ENCODE measurements around the gene MAPK8IP3.
A peak's percentile ranks its signal among the peaks of the same experiment; 100 is the strongest.

Gene MAPK8IP3

GRCh38 chr16:1677942-1678499 is 28.0 kb upstream of the MAPK8IP3 start, which contains the start of gene JPT2:
TSS of gene JPT2 (plus strand) at chr16:1678279. CDS start at chr16:1678313, 34 bp downstream.
- peak; percentile 89 to 94 (median 93) for DNase-seq

GRCh38 chr16:1678500-1679098 is 27.4 kb upstream of the MAPK8IP3 start:
- peak in 5 of 6 experiments; percentile 24 to 57 (median 49) for DNase-seq

- DNase-seq = no peak
These were observed 25.6 kb upstream of the MAPK8IP3 start for GRCh38 chr16:1680361-1680760.

- no peak for DNase-seq
These were observed 25.0 kb upstream of the MAPK8IP3 start for GRCh38 chr16:1681032-1681431.

GRCh38 chr16:1687427-1688316 is 18.3 kb upstream of the MAPK8IP3 start:
- no peak for DNase-seq

GRCh38 chr16:1688807-1689560 is 17.0 kb upstream of the MAPK8IP3 start:
- no peak for DNase-seq

- DNase-seq = no peak
These were observed 16.1 kb upstream of the MAPK8IP3 start for GRCh38 chr16:1689853-1690252.

DNA sequence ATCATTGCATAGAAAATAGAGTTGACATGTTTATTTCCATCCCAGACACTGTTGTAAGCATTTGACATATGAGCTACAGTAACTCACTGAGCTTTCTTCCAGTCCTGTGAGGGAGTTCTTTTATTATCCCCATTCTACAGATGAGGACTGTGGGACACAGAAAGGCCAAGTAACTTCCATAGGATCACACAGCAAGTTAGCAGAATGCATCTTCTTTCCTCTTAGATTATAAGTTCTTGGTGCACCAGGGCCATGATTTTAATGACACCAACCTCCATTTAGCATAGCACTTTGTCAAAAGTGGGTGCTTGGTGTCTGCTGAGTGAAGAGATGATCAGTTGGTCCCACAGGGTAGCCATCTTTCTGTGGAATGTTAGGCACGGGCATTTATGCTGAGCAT is 15.2 kb upstream of the MAPK8IP3 start:
- no peak for DNase-seq

DNA sequence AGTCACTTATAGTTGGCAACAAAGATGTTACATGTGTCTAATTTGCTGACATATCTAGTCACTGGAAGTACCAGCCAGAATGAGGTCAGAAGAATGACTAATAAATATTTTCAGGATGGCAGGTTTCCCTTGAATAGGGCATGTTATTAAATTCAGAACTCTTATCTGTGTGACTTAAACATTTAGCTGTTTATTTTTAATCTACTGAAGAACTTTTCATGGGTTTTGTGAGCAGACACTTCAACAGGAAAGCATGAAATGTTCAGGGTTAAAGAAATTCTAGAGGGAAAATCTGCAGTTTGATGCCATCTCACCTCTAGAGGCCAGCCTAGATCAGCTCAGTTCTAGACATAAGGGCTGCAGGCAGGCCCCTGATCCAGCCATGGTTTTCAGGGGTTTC is 14.7 kb upstream of the MAPK8IP3 start:
- no peak for DNase-seq

GRCh38 chr16:1691956-1692355 is 14.0 kb upstream of the MAPK8IP3 start:
- no peak for DNase-seq

GRCh38 chr16:1696863-1697262 is 9.1 kb upstream of the MAPK8IP3 start:
- no peak for DNase-seq

GRCh38 chr16:1698680-1699079 is 7.3 kb upstream of the MAPK8IP3 start:
- DNase-seq = no peak

DNA sequence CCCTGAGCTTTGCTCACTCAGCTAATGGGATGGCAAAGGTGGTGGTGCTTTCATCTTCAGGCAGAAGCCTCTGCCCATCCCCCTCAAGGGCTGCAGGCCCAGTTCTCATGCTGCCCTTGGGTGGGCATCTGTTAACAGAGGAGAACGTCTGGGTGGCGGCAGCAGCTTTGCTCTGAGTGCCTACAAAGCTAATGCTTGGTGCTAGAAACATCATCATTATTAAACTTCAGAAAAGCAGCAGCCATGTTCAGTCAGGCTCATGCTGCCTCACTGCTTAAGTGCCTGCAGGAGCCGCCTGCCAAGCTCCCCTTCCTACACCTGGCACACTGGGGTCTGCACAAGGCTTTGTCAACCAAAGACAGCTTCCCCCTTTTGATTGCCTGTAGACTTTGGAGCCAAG is 5.7 kb upstream of the MAPK8IP3 start:
- no peak for DNase-seq

- no peak for DNase-seq
These were observed 4.6 kb upstream of the MAPK8IP3 start for GRCh38 chr16:1701216-1701878.

- DNase-seq = peak in 2 of 6 experiments; percentile 26 to 57
These were observed 689 bp upstream of the MAPK8IP3 start for GRCh38 chr16:1705324-1705687.

DNA sequence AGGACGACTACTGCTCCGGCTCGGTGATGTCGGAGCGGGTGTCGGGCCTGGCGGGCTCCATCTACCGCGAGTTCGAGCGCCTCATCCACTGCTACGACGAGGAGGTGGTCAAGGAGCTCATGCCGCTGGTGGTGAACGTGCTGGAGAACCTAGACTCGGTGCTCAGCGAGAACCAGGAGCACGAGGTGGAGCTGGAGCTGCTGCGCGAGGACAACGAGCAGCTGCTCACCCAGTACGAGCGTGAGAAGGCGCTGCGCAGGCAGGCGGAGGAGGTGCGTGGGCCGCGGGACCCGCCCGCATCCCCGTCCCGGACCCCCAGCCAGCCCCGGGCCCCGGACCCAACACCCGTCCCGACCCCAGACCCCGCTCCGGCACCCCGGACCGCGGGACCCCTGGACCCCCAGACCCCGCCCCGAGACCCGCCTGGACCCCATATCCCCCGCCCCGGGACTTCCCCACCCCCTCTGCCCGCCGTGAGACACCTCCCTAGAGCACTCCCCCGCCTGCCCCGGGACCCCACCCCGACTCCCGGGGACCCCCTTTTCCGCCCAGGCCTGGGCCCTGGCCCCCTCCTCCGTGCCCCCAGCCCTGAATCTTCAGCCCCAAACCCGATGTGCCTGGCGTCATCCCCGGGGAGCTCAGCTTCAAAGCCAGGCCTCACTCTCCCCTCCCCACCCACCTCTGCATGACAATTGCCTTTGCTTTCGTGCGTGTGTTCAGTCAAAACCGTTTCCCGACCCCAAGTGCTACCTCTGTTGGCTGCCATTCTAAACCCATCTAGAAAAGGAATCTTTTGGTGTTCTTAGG is 594 bp downstream of the MAPK8IP3 start:
- DNase-seq = peak; percentile 15 to 56 (median 44)

DNA sequence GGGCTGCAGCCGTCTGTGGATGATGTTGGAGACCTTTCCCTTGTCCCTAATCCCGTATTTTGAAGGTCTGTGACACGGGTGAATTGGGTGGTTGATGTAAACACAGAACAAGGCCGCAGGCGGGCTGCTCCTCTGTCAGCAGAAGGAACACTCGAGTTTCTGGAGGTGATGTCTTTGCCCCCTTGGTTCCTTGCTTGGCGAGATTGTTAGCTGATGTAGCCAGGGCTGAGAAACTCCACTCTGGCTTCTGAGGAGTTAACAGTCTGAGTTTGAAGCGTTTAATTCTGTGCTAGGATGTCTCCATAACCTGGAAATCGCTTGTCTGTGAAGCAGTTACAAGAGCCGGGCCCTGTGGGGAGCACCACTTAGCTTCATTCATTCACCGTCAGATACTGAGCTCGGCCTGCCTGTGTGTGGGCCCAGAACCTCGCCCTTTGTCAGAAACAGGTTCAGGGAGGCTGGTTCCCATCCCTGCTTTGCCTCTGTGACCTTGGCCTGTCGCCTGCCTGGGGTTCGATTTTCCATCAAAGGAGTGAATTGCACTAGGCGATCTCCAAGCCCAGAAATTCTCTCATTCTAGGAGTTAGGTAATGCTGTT is 1.3 kb downstream of the MAPK8IP3 start:
- DNase-seq = peak in 1 of 6 experiments; percentile 56

- DNase-seq = no peak
These were observed 2.2 kb downstream of the MAPK8IP3 start for GRCh38 chr16:1708083-1708767.

DNA sequence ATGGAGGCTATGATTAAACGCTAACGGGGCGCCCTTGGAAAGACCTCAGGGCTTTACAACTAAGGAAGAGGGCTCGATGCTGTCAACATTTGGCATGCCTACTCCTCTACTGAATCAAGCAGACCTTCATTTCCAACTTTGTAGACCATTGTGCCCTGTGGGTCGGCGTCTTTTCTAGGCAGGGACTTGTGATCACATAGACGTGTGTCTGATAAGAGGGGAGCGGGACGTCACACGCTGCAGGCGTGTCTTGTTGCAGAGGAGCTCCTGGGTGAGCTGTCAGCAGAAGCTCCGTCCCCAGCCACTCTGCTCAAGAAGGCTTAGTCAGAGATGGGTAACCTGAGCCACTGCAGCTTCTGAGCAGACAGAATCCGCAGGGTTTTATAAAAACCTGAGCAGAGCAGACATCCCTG is 2.8 kb downstream of the MAPK8IP3 start:
- no peak for DNase-seq

DNA sequence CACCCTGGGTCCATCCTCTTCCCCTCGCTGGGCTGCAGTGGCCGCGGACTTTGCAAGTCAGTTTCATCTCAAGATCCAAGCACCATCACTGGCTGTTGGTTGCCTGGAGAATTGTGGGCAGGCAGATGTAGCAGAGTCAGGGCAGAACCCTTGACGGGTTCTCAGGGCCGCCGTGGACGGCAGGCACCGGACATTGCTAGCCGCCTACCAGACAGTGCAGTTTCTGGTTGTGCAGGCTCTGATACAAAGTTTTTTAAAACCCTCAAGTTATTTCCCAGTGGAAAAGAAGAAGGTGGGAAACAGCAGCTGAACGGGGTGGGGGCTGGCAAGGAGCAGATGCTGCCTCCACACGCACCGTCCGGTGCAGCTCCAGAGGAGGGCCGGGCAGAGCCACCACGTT is 3.4 kb downstream of the MAPK8IP3 start:
- DNase-seq = no peak
